H7 (cell line): ENCODE data around the gene MOK. TPM values are rescaled to one million over a fixed set of nuclear protein-coding genes. Genes with fewer than 3 reads are reported as not detected.
A peak's percentile ranks its signal among the peaks of the same experiment; 100 is the strongest.
"Not testable (repeated sequence)": the region's sequence is repeated elsewhere in the genome, so short reads cannot be mapped to it uniquely, and the experiment has no call there.

ENCODE experiments used
- DNase-seq: peaks from one replicate; pipeline ENCODE4 v3.0.0; 2012
- H3K27me3 ChIP-seq: 2 replicates; pipeline ENCODE4 v1.6.0; 2011; ENCODE audit warnings: mild to moderate bottlenecking, low read length; ENCODE audit not compliant: control insufficient read depth, insufficient read depth
- H3K36me3 ChIP-seq: replicated peaks from 2 replicates; pipeline ENCODE4 v1.5.1; 2011; ENCODE audit warnings: low read length; ENCODE audit not compliant: control insufficient read depth, insufficient read depth
- H3K4me3 ChIP-seq: 2 replicates; pipeline ENCODE4 v1.5.1; 2011; ENCODE audit warnings: low read depth, mild to moderate bottlenecking, control low read depth, low read length, moderate library complexity; ENCODE audit not compliant: insufficient read depth
- total RNA-seq: library from RNA; depleted of rRNA; stranded (reverse); fragments of >200 nt; shearing (Covaris generic); gene quantifications from 2 replicates; pipeline ENCODE4 v1.2.3, GENCODE V29; 2014

MOK gene
- total RNA-seq, 1 experiment from 2014 or later: 2.2 TPM

DNA sequence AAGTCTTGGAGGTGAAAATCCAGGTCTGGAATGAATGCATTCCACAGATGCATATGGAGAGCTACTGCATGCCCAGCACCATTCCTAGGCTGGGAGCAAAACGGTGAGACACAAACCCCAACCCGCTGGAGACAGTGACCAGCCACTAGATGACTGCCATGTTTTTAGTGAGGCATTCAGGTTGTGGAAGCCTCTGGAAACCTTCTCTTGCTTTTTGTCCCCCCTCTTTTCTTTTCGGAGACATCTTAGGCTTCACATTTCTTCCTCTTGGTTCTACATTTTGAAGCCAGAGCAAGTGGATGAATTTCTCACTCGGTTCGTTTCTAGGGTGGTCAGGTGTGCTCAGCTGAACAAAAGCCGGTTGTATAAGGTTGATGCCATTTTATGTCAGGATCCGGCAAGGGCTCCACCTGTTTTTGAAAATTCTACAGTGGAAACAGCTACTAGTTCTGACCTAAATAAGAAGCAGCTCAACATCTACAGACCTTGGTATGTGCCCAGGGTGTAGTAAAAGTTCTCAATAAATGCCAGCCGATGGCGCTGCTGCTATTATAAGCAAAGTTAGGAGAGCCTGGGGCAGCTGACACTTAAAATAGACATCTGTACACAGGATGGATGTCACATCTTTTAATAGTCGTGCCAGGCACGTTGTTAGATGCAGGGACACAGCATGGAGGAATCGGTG, 12.7 kb upstream of the MOK start:
- no peaks in the 10 kb centered on the region for H3K36me3 ChIP-seq
- peaks cover 4% of the 10 kb centered on the region for H3K27me3 ChIP-seq
- no peak for DNase-seq
- H3K4me3 ChIP-seq: peak overlapping the region; percentile 69

DNA sequence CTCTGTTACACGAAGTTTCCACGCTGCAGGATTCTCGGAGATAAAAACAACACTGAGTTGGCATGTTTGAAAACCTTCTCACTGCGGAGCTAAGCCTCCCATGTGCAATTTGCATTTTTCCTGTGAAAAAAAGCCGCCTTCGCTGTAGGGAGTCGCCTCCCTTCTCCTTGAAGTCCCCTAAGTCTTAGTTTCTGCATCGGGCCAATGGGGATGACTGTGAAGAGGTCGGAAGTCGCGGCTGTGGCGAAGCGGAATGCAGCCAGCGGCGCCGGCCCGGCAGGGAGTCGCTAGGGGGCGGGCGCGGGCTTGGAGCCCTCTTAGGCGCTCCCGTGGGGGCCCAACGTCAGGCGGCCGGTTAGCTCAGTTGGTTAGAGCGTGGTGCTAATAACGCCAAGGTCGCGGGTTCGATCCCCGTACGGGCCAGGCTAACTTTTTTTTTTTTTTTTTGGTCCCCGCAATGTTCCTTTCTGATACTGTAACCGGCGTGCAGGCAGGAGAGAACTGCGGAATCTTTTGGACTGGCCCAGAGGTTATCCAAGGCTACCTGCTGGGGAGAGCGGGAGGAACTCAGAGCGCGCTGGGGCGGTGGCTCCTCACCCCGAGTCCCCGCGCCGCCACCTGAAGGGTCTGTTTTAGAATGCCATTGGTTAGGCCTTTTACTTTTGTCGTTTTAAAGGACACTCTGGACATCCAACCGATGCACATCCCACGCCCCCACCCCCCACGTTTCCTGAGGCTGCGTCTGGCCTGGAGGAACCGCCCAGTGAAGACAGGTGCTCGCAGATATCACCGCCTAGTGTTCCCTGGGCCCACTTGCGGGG, 12.0 kb upstream of the MOK start:
- Histone ChIP-seq H3K36me3 (no peaks in the 10 kb centered on the region), H3K27me3 (peaks cover 4% of the 10 kb centered on the region), H3K4me3 (peak overlapping the region; percentile 69)
- peak; percentile 96 for DNase-seq

DNA sequence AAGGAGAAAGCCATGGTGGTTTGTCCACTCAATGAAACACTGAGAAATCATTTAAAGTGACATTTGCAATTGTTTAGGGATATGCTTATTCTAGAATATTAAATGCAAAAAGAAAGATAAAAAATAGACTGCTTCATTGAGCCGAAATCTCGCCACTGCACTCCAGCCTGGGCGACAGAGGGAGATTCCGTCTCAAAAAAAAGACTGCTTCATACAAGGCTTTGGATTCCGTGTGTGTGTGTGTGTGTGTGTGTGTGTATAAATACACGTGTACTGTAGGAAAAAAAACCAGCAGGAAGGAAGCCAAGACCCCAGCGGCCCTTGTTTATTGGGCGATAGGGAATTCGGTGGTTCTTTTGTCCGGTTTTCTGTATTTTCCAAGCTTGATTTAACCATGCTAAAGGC, 11.4 kb upstream of the MOK start:
- DNase-seq: no peak
- peak overlapping the region; percentile 60 for H3K4me3 ChIP-seq

DNA sequence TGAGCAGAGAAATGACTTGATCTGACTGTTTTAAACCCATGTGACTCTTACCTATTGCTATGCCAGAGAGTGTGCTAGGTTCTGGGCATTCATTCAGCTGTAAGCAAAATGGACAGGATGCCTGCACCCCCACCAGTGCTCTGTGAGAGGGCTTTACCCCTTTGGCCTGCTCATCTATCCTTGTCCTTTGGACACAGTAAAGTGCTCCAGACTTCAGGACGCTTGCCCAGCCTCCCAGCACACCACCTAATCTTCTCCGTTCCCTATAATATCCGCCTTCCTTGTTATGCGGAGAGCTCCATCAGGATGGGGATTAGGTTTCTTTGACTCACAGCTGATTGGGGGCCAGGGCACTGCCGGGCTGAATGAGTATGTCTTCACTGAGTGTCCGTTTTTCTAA, 10.2 kb upstream of the MOK start:
- Histone ChIP-seq H3K36me3 (no peaks in the 10 kb centered on the region), H3K4me3 (no peak overlapping the region; the same call in 1 of the 2 replicates), H3K27me3 (peaks cover 4% of the 10 kb centered on the region)
- DNase-seq: peak; percentile 45

More for the DNA sequence above, 11.4 kb upstream of the MOK start:
- Histone ChIP-seq H3K27me3 (peaks cover 4% of the 10 kb centered on the region), H3K36me3 (no peaks in the 10 kb centered on the region)

DNA sequence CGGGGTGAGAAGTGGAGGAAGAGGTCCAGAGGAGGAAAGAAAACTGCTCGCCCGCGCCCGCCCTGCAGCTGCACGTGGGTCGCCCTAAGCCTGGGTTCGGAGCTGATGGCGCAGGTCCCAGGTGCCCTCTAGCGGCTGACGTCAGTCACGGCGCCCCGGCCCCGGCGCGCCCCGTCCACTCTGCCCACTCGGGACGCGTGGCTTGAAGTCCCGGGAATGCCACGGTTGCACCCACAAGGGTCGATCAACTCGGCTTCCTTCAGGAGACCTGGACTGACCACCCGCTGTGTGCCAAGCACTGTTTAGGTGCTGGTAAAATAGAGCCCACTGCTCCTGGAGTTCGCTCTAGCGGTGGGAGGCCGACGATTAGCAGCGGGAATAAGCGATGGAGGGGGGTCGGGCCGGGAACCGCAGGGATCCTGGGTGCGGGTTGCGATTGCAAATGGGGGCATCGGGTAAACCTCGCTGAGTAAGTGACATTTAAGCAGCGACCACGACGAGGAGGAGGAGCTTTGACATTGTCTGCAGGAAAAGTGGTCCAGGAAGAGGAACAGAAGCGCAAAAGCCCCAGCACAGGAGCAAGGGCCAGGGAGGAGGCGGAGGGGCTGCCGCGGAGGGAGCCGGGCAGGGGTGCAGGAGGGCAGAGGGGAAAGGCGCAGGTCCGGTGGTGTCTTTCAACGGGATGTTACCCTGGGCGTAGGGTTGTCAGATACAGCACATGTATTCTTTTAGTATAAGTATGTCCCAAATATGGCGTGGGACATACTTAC, 9.5 kb upstream of the MOK start:
- DNase-seq: peak; percentile 92
- Histone ChIP-seq H3K4me3 (peak overlapping the region; percentile 54), H3K36me3 (no peaks in the 10 kb centered on the region), H3K27me3 (peaks cover 4% of the 10 kb centered on the region)

DNA sequence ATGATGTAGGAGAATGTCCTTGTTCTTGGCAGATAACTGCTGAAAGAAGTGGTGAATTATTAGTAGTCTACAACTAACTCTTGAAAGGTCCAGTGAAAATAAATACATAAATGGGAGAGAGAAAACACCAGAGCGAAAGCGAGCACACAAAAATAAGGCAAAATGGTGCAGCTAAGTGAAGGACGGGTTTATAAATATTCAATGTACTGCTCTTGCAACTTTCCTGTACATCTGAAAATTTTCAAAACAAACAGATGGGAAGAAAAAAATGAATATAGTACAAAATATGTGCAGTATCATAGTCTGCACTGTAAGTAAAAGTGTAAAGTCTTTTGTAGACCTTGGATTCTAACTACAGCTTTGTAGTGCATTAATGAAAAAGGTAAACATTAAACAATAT, 1.3 kb downstream of the MOK start:
- no peaks in the 10 kb centered on the region for H3K36me3 ChIP-seq
- no peaks in the 10 kb centered on the region; the same call in 1 of the 2 replicates for H3K27me3 ChIP-seq
- no peak for DNase-seq
- H3K4me3 ChIP-seq: no peak overlapping the region

DNA sequence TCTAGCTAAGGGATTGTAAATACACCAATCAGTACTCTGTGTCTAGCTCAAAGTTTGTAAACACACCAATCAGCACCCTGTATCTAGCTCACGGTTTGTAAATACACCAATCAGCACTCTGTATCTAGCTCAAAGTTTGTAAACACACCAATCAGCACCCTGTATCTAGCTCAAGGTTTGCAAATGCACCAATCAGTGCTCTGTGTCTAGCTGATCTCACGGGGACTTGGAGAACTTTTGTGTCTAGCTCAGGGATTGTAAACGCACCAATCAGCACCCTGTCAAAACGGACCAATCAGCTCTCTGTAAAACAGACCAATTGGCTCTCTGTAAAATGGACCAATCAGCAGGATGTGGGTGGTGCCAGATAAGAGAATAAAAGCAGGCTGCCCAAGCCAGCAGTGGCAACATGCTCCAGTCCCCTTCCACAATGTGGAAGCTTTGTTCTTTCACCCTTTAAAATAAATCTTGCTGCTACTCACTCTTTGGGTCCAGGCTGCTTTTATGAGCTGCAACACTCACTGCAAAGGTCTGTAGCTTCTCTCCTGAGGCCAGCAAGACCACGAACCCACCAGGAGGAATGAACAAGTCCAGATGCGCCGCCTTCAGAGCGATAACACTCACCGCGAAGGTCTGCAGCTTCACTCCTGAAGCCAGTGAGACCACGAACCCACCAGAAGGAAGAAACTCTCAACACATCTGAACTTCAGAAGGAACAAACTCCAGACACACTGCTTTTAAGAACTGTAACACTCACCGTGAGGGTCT, 6.5 kb downstream of the MOK start:
- not testable (repeated sequence) for H3K36me3 ChIP-seq, H3K4me3 ChIP-seq, DNase-seq, H3K27me3 ChIP-seq

DNA sequence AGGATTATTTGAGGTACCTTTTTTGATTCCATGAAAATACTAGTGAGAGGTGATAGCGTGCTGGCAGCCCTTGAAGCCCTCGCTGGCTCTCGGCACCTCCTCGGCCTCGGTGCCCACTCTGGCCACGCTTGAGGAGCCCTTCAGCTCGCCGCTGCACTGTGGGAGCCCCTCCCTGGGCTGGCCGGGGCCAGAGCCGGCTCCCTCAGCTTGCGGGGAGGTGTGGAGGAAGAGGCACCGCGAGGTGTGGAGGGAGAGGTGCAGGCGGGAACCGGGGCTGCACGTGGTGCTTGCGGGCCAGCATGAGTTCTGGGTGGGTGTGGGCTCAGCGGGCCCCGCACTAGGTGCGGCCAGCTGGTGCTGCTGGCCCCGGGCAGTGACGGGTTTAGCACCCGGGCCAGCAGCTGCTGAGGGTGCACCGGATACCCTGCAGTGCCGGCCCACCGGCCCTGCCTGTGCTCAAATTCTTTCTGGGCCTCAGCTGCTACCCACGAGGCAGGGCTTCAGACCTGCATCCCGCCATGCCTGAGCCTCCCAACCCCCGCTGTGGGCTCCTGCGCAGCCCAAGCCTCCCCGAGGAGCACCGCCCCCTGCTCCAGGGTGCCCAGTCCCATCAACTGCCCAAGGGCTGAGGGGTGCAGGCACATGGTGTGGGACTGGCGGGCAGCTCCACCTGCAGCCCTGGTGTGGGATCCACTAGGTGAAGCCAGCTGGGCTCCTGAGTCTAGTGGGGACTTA, 7.4 kb downstream of the MOK start:
- Histone ChIP-seq H3K36me3 (no peaks in the 10 kb centered on the region), H3K27me3 (no peaks in the 10 kb centered on the region), H3K4me3 (no peak overlapping the region)
- no peak for DNase-seq

DNA sequence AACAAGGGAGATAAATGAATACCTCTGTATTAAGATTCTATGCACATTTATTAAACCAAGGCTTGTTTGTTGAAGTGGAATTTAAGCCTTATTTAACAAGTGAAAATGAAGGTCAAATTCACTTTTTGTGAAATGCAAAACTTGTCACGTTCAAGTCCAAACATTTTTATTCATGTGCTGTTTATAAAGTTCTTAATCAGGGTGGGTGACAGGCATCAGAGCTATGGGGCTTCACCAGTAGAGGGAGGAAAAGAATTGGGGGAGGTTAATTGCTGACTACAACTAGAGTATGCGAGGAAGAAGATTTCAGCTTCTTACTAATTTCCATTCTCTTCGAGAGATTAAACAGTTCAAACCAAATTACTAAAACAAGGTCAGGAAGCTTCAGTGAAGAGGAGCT, 9.7 kb downstream of the MOK start:
- Histone ChIP-seq H3K4me3 (no peak overlapping the region), H3K36me3 (no peaks in the 10 kb centered on the region), H3K27me3 (no peaks in the 10 kb centered on the region)
- peak; percentile 70 for DNase-seq

DNA sequence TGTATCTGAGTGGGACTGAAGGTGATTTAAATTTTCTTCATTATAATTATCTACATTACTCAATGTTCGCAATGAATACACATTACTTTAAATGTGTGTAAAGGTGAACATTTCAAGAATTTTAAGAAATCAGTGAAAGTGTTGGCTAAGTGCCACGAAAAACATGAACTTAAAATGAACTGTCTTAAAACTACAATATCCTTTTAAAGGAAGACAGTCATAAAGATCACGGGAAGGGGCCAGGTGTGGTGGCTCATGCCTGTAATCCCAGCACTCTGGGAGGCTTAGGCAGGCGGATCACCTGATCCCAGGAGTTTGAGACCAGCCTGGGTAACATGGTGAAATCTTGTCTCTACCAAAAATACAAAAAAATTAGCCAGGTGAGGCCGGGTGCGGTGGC, 11.2 kb downstream of the MOK start:
- no peak for DNase-seq
- H3K4me3 ChIP-seq: no peak overlapping the region
- H3K36me3 ChIP-seq: no peaks in the 10 kb centered on the region
- H3K27me3 ChIP-seq: no peaks in the 10 kb centered on the region

DNA sequence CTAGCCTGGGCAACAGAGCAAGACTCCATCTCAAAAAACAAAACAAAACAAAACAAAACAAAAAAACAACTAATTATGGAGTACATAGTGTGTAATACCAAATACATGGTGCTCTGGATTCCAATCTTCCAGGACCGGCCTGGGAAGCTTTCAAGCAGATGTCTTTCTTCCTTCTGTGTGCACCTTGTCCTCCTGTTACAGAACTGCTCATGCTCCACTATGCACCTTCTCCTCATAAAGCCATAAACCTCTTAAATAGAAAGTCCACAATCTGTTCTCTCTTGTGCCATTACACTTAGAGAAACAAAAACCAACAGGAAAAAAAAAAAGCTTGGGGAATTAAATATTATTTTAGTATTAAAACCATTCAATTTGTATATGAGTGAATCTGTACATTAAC, 12.5 kb downstream of the MOK start:
- Histone ChIP-seq H3K36me3 (no peaks in the 10 kb centered on the region), H3K27me3 (no peaks in the 10 kb centered on the region), H3K4me3 (no peak overlapping the region)
- no peak for DNase-seq

DNA sequence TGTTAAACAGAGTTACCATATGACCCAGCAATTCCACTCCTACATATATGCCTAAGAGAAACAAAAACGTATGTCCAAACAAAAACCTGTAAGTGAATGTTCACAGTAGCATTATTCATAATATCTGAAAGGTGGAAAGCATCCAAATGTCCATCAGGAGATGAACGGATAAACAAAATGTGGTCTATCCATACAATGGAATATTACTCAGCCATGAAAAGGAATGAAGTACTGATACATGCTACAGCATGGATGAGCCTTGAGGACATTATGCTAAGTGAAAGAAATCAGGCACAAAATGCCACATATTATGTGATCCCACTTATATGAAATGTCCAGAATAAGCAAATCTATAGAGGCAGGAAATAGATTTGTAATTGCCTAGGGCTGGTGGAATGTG, 16.8 kb downstream of the MOK start:
- H3K27me3 ChIP-seq: no peaks in the 10 kb centered on the region
- DNase-seq: no peak
- H3K4me3 ChIP-seq: no peak overlapping the region
- H3K36me3 ChIP-seq: no peaks in the 10 kb centered on the region

DNA sequence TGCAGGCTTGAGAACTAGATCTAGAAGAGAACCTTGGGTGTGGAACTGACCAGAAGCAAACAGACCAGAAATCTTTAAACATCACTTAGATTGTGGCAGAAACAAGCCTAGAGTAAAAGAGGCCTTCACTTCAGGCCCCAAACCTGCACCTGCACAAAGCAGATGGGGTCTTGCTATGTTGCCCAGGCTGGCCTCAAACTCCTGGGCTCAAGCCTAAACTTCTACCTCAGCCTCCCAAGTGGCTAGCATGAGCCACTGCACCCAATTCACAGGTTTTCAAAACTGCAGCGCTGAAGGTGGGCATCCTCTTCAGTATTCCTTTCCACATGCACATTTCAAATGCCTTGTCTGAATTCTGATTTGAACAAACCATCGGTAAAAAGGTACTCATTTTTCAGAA, 19.9 kb downstream of the MOK start:
- no peak for DNase-seq
- no peaks in the 10 kb centered on the region for H3K27me3 ChIP-seq
- H3K4me3 ChIP-seq: no peak overlapping the region
- H3K36me3 ChIP-seq: no peaks in the 10 kb centered on the region
